SK-N-MC (cell line): ENCODE measurements around the gene PPFIA4.

Experiments
- EZH2 ChIP-seq: fragments of 200-600 bp; sonication (generic); IDR thresholded peaks from one replicate; pipeline ENCODE4 v1.6.1; 2017; ENCODE audit warnings: antibody characterized with exemption
- FOXP2 ChIP-seq: optimal IDR thresholded peaks from 2 replicates; pipeline ENCODE3; 2011; ENCODE audit warnings: mild to moderate bottlenecking, moderate library complexity; ENCODE audit not compliant: insufficient read depth; ENCODE audit errors: extremely low read length, control extremely low read depth
- POLR2AphosphoS5 ChIP-seq: IDR thresholded peaks from 2 replicates; pipeline ENCODE4 v1.6.1; 2012; ENCODE audit warnings: mild to moderate bottlenecking, low read depth, low read length, borderline replicate concordance

DNA sequence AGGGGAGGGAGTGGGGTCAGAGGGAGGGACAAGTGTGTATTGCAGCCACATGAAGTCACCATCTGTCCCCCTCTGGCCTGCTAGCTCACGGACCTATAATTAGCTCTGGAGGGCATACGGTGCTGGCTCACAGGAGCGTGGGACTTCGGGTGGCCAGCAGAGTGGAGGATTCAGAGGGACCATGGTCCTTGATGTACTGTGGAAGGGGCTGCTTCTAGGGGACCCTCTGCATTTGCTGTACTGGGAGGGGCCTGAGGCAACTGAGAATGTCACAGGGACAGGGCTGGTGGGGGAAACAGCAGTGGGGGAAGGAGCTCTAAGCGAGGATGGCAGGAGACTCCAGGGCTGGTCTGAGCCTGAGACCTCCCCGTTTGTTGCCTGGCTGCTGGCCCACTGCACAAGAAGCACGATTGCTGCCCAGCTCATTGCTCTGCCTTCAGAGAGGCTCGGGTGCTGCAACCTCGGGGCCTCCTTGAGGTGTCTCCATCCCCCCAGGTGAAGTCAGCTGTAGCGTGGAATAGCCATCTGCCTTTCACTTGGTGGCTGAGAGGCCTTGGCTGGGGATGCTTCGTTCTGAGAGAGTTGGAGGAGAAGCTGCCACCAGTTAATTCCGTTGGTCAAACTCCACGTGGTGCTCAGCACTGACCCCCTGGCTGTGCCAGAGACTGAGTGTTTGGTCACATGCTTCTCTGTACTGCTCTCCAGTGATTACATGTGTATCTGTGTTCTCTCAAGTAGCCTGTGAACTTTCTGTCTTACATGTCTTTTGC lies 2.7 kb downstream of the PPFIA4 start:
- no peak for TF ChIP-seq EZH2
- TF ChIP-seq POLR2AphosphoS5, result no peak
- TF ChIP-seq FOXP2, result no peak
